Measurements from ENCODE around the gene CACHD1. TPM values are rescaled to one million over a fixed set of nuclear protein-coding genes. Genes with fewer than 3 reads are reported as not detected.

The CACHD1 gene
- polyA plus RNA-seq, 3 donors: 56.6 to 61.6 (median 58.2) TPM

GRCh38 chr1:64513545-64513944 lies 43.6 kb downstream of the CACHD1 start:
- DNase-seq (ENCODE audit: extremely low read depth in 1 of 11, low read depth in 9 of 11, low spot score in 4 of 11): no peak

GRCh38 chr1:64514197-64514765 lies 44.4 kb downstream of the CACHD1 start:
- DNase-seq (ENCODE audit: extremely low read depth in 1 of 11, low read depth in 9 of 11, low spot score in 4 of 11): peak; percentile 60 to 88 (median 76)

- DNase-seq (ENCODE audit: extremely low read depth in 1 of 11, low read depth in 9 of 11, low spot score in 4 of 11): no peak
Observed at GRCh38 chr1:64515427-64515826, 45.5 kb downstream of the CACHD1 start.

- no peak for DNase-seq (ENCODE audit: extremely low read depth in 1 of 11, low read depth in 9 of 11, low spot score in 4 of 11)
Observed at GRCh38 chr1:64516301-64516700, 46.4 kb downstream of the CACHD1 start.

GRCh38 chr1:64516803-64517568 lies 47.1 kb downstream of the CACHD1 start:
- DNase-seq (ENCODE audit: extremely low read depth in 1 of 11, low read depth in 9 of 11, low spot score in 4 of 11): no peak

- no peak for DNase-seq (ENCODE audit: extremely low read depth in 1 of 11, low read depth in 9 of 11, low spot score in 4 of 11)
Observed at GRCh38 chr1:64517640-64518039, 47.7 kb downstream of the CACHD1 start.

GRCh38 chr1:64518692-64519481 lies 49.0 kb downstream of the CACHD1 start:
- no peak for DNase-seq (ENCODE audit: extremely low read depth in 1 of 11, low read depth in 9 of 11, low spot score in 4 of 11)

- no peak for DNase-seq (ENCODE audit: extremely low read depth in 1 of 11, low read depth in 9 of 11, low spot score in 4 of 11)
Observed at GRCh38 chr1:64519901-64520300, 50.0 kb downstream of the CACHD1 start.

- DNase-seq (ENCODE audit: extremely low read depth in 1 of 11, low read depth in 9 of 11, low spot score in 4 of 11): no peak
Observed at GRCh38 chr1:64522740-64523139, 52.8 kb downstream of the CACHD1 start.

GRCh38 chr1:64523413-64524337 lies 53.7 kb downstream of the CACHD1 start:
- DNase-seq (ENCODE audit: extremely low read depth in 1 of 11, low read depth in 9 of 11, low spot score in 4 of 11): no peak

GRCh38 chr1:64524614-64525013 lies 54.7 kb downstream of the CACHD1 start:
- DNase-seq (ENCODE audit: extremely low read depth in 1 of 11, low read depth in 9 of 11, low spot score in 4 of 11): no peak

GRCh38 chr1:64525116-64525686 lies 55.3 kb downstream of the CACHD1 start:
- no peak for DNase-seq (ENCODE audit: extremely low read depth in 1 of 11, low read depth in 9 of 11, low spot score in 4 of 11)

GRCh38 chr1:64526312-64526711 lies 56.4 kb downstream of the CACHD1 start:
- DNase-seq (ENCODE audit: extremely low read depth in 1 of 11, low read depth in 9 of 11, low spot score in 4 of 11): no peak

- DNase-seq (ENCODE audit: extremely low read depth in 1 of 11, low read depth in 9 of 11, low spot score in 4 of 11): no peak
Observed at GRCh38 chr1:64527165-64527564, 57.2 kb downstream of the CACHD1 start.

GRCh38 chr1:64527786-64528185 lies 57.9 kb downstream of the CACHD1 start:
- no peak for DNase-seq (ENCODE audit: extremely low read depth in 1 of 11, low read depth in 9 of 11, low spot score in 4 of 11)

GRCh38 chr1:64530969-64531692 lies 61.2 kb downstream of the CACHD1 start:
- DNase-seq (ENCODE audit: extremely low read depth in 1 of 11, low read depth in 9 of 11, low spot score in 4 of 11): no peak

- no peak for DNase-seq (ENCODE audit: extremely low read depth in 1 of 11, low read depth in 9 of 11, low spot score in 4 of 11)
Observed at GRCh38 chr1:64532646-64533045, 62.7 kb downstream of the CACHD1 start.
